ENCODE data around the gene COBLL1.

COBLL1 gene

DNA sequence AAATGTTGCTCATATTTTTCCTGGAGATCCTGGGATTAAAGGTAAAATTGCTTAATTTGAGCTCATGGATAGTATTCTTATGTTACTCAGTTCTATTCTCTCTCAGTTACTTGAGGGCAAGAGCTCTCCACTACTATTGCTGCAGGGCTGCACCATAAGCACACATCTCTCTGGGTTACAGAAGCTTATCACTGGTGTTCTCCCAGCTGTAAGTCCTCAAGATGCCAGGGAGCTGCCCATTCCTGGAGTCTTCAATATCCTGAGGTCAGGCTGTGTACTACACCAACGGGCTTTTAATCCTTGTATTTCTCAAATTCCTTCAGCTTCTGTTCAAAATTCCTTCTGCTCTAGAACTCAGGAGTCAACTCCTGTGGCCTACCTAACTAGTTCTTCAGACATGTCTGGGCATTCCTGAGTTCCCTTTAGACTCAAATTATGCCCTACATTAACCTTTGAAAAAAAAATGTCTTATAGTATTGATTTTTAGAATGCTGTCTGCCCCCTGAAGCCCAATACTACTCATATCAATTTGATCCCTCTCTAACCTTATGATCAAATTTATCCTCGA is 17.7 kb upstream of the COBLL1 start:
- TF ChIP-seq, protein P1, sequence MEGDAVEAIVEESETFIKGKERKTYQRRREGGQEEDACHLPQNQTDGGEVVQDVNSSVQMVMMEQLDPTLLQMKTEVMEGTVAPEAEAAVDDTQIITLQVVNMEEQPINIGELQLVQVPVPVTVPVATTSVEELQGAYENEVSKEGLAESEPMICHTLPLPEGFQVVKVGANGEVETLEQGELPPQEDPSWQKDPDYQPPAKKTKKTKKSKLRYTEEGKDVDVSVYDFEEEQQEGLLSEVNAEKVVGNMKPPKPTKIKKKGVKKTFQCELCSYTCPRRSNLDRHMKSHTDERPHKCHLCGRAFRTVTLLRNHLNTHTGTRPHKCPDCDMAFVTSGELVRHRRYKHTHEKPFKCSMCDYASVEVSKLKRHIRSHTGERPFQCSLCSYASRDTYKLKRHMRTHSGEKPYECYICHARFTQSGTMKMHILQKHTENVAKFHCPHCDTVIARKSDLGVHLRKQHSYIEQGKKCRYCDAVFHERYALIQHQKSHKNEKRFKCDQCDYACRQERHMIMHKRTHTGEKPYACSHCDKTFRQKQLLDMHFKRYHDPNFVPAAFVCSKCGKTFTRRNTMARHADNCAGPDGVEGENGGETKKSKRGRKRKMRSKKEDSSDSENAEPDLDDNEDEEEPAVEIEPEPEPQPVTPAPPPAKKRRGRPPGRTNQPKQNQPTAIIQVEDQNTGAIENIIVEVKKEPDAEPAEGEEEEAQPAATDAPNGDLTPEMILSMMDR (IDR thresholded peaks at IDR 0.05; ENCODE audit: insufficient read depth, low read depth, low read length, missing control alignments) = no peak
- no peak for DNase-seq (ENCODE audit: low read depth)
- H3K4me3 ChIP-seq (ENCODE audit: low read depth, low read length) = no peak overlapping the region

DNA sequence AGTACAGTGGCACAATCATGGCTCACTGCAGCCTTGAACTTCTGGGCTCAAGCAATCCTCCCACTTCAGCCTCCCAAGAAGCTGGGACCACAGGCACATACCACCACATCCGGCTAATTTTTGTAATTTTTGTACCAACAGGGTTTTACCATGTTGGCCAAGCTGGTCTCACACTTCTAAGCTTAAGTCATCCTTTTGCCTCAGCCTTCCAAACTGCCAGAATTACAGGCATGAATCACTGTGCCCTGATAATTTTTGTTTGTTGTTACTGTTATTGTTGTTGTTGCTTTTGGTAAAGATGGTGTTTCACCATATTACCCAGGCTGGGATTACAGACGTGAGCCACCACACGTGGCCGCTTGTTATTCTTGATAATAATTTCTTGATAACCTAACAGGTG is 10.5 kb upstream of the COBLL1 start:
- TF ChIP-seq, protein P1 (IDR thresholded peaks at IDR 0.05; ENCODE audit: insufficient read depth, low read depth, low read length, missing control alignments) = no peak
- DNase-seq (ENCODE audit: low read depth) = no peak
- no peak overlapping the region for H3K4me3 ChIP-seq (ENCODE audit: low read depth, low read length)

DNA sequence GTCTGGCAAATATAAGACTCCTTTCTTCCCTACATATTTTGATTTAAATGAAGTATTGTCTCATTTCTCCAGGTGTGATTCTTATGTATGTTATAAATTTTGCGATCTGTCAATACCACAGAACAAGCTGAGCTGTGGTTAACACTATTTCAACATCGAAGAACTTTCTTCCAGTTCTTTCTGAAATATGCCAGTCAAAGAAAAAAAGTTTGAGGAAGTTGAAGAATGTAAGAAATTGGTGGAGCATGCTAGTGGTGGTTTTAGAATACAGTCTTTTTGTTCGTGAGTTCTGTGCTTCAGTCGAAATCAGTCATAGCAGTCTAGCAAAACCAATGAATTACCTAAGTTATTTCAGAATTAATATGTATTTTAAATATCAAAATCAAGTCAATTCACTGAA is 8.6 kb upstream of the COBLL1 start:
- TF ChIP-seq, protein P1 (IDR thresholded peaks at IDR 0.05; ENCODE audit: insufficient read depth, low read depth, low read length, missing control alignments) = no peak
- H3K4me3 ChIP-seq (ENCODE audit: low read depth, low read length) = no peak overlapping the region
- no peak for DNase-seq (ENCODE audit: low read depth)

DNA sequence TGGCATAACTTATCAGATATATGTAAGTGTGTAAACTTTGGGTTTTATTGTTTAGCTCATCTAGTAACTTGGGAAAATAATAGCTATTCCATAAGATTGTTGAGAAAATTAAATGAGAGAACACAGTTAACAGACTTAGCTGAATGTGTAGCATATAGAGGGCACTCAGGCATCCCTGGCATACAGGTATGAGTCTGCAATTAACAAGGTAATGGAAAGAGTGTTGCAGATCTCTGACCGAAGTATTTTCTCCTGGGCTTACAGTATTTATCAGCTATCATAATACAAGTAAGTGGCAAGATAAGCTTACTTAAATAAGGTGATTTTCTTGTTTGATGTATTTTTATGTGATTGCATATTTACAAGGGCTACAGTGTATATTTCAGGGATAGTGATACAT is 7.9 kb upstream of the COBLL1 start:
- DNase-seq (ENCODE audit: low read depth) = no peak
- H3K4me3 ChIP-seq (ENCODE audit: low read depth, low read length) = no peak overlapping the region
- TF ChIP-seq, protein P1 (IDR thresholded peaks at IDR 0.05; ENCODE audit: insufficient read depth, low read depth, low read length, missing control alignments) = no peak

DNA sequence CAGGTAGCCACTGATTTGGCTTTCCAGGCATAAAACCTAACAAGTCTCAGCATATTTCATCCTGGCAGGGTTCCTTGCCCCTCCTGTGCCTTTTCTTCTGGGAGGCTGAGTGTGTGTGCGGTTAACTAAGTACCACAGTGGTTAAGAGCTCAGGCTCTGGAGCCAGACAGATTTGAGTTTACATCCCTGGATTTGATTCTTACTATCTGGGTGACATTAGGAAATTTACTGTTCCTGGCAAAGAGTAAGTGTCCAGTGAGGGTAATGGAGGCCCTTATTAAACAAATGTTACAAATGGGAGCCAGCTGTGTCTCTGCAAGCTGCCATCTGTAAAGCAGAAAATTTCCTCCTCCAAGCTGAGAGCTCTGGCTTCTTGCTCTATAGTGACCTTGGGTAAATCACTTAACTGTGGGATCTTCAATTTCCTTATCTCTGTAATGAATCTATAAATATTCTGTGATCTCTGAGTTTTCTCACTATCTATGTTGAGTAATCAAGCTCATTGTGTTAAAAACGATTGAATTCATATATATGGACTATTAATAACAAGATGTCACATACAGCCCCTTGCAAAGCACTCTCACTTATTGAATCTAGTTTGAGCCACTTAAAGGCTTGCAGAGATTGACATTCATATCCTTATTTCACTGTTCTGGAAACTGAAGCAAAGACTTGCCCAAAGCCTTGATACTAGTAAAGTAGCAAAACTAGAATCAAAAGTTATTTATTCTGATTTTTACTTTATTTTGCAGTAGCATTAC is 6.5 kb upstream of the COBLL1 start:
- TF ChIP-seq, protein P1 (IDR thresholded peaks at IDR 0.05; ENCODE audit: insufficient read depth, low read depth, low read length, missing control alignments) = no peak
- DNase-seq (ENCODE audit: low read depth) = no peak
- no peak overlapping the region for H3K4me3 ChIP-seq (ENCODE audit: low read depth, low read length)

DNA sequence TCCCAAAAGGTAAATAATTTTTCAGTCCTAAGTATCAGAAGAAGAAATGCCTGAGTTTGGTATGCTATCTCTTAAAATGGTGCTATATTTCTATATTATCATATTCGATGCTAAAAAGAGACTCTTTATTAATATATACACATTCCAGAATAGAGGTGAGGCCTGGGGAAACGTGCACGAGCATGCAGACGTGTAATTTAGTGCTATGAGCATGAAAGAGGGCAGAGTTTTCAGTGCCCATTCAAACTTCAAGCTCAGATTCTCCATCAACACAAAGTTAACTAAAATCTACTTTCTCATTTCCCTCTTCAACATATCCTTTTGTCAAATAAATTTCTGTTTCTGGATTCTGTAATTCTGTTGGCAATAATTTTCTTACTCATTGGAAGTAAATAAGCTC is 5.7 kb upstream of the COBLL1 start:
- no peak overlapping the region for H3K4me3 ChIP-seq (ENCODE audit: low read depth, low read length)
- no peak for DNase-seq (ENCODE audit: low read depth)
- TF ChIP-seq, protein P1 (IDR thresholded peaks at IDR 0.05; ENCODE audit: insufficient read depth, low read depth, low read length, missing control alignments) = no peak

DNA sequence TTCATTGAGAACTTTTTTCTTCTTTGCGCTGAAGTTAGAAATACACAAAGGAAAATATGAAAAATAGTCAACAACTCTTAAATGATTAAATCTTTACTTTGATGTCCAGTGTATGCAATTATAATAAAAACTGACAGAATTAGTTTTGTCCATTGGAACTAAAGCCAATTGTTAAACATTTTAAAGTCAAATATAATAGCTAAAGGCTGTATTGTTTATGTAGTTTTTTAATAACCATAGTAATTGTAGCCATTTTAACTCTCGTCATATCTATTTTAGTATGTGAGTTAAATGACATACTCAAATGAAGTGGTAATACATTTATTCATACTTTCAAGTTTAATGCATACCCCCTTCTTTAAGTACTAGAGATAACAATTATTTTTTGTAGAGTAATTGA is 4.7 kb upstream of the COBLL1 start:
- H3K4me3 ChIP-seq (ENCODE audit: low read depth, low read length) = no peak overlapping the region
- DNase-seq (ENCODE audit: low read depth) = no peak
- TF ChIP-seq, protein P1 (IDR thresholded peaks at IDR 0.05; ENCODE audit: insufficient read depth, low read depth, low read length, missing control alignments) = no peak

Data from GM12865 (cell line).